HepG2 (cell line): Measurements from ENCODE around the gene SMG5. TPM values are rescaled to one million over a fixed set of nuclear protein-coding genes. Genes with fewer than 3 reads are reported as not detected.

Source experiments
- ATAC-seq: fragments of 200-7000 bp; cut with Tn5 transposase; 3 replicates; pipeline ENCODE4 v1.9.1; 2020; ENCODE audit warnings: mild to moderate bottlenecking, moderate library complexity
- BruUV-seq: library from RNA; stranded (reverse); fragments of 400-500 nt; replicated peaks from 2 replicates; lab custom pipeline; 2021; lab: Mats Ljungman, UMichigan
- CTCF ChIA-PET: fragments of 300-600 bp; formaldehyde crosslinking; extraction: SDS; loops from one replicate; lab custom pipeline; 2021; ENCODE audit warnings: low total read pairs, inconsistent platforms, low intra/inter-chr PET ratio; lab: Yijun Ruan, JAX
- POLR2A ChIA-PET: fragments of 350-600 bp; sonication (Branson Sonifier 250); formaldehyde crosslinking; loops from one replicate; lab custom pipeline; 2020; ENCODE audit warnings: antibody characterized with exemption, inconsistent platforms; lab: Yijun Ruan, JAX
- DNase-seq: peaks from one replicate; pipeline ENCODE4 v3.0.0-alpha.2; 2015; ENCODE audit warnings: low spot score
- FAIRE-seq: peaks from 3 replicates; lab custom pipeline; 2011; peaks lifted over from hg19 to GRCh38; lab: Jason Lieb, UNC
- H2AFZ ChIP-seq: one replicate; pipeline ENCODE4 v1.6.1; 2011; ENCODE audit warnings: low read length, inconsistent platforms
- H3K27ac ChIP-seq: fragments of 300-600 bp; 3 replicates; pipeline ENCODE4 v1.8.0; 2011; ENCODE audit warnings: mixed run types, mild to moderate bottlenecking, mixed read lengths, low read length, inconsistent platforms; ENCODE audit not compliant: insufficient read depth; ENCODE audit errors: extremely low read length
- H3K27me3 ChIP-seq, 2 experiments: fragments of 200-600 bp in 1 of 2; 2 replicates in 1 of 2; 3 replicates in 1 of 2; pipeline versions ENCODE4 v1.6.0 to v1.8.0; 2011; ENCODE audit warnings: low read length in 2 of 2, mild to moderate bottlenecking in 2 of 2, moderate library complexity in 2 of 2, inconsistent platforms in 1 of 2; ENCODE audit not compliant: insufficient read depth in 2 of 2, control insufficient read depth in 1 of 2
- H3K36me3 ChIP-seq, 2 experiments: fragments of 200-600 bp in 1 of 2; replicated peaks in 1 of 2; 2 replicates in 1 of 2; 3 replicates in 1 of 2; pipeline versions ENCODE4 v1.5.1 to v1.8.0; 2011; ENCODE audit warnings: low read length in 2 of 2, inconsistent platforms in 1 of 2; ENCODE audit not compliant: insufficient read depth in 2 of 2, control insufficient read depth in 1 of 2
- H3K4me1 ChIP-seq: 2 replicates; pipeline ENCODE4 v1.5.1; 2012; ENCODE audit warnings: low read length, inconsistent platforms; ENCODE audit not compliant: insufficient read depth
- H3K4me2 ChIP-seq: 2 replicates; pipeline ENCODE4 v1.6.0; 2011; ENCODE audit warnings: low read depth, low read length, inconsistent platforms
- H3K4me3 ChIP-seq, 3 experiments: fragments of 200-600 bp in 1 of 3; sonication (generic), shearing (Covaris generic) in 1 of 3; replicated peaks in 1 of 3; 2 replicates each; pipeline ENCODE4 v1.5.1; 2011 to 2016; ENCODE audit warnings: low read length in 3 of 3, inconsistent platforms in 2 of 3, low read depth in 2 of 3, mild to moderate bottlenecking in 2 of 3, control low read depth in 1 of 3, mixed read lengths in 1 of 3; ENCODE audit not compliant: insufficient read depth in 1 of 3
- H3K79me2 ChIP-seq: one replicate; pipeline ENCODE4 v1.6.1; 2011; ENCODE audit warnings: low read length, inconsistent platforms; ENCODE audit not compliant: insufficient read depth
- H3K9ac ChIP-seq: 2 replicates; pipeline ENCODE4 v1.6.0; 2011; ENCODE audit warnings: mild to moderate bottlenecking, low read depth, low read length, inconsistent platforms; ENCODE audit not compliant: insufficient read depth
- H3K9me3 ChIP-seq: 2 replicates; pipeline ENCODE4 v1.5.1; 2012; ENCODE audit warnings: mild to moderate bottlenecking, low read length
- H4K20me1 ChIP-seq: 2 replicates; pipeline ENCODE4 v1.6.0; 2011; ENCODE audit warnings: inconsistent platforms, mild to moderate bottlenecking, low read length, moderate library complexity; ENCODE audit not compliant: insufficient read depth
- ATF4 ChIP-seq, 2 experiments: fragments of 450-650 bp in 1 of 2; sonication (generic) in 1 of 2; formaldehyde crosslinking; IDR thresholded peaks; 2 replicates each; pipeline versions ENCODE4 v1.5.0 to v1.8.0; 2020 to 2022; ENCODE audit warnings: mild to moderate bottlenecking in 1 of 2, missing genetic modification reagents in 1 of 2
- BRF2 ChIP-seq: sonication (generic); formaldehyde crosslinking; IDR thresholded peaks from 2 replicates; pipeline ENCODE4 v1.8.1; 2022; ENCODE audit warnings: mild to moderate bottlenecking, missing genetic modification reagents
- CREB1 ChIP-seq, 2 experiments: fragments of 450-650 bp in 1 of 2; IDR thresholded peaks; 2 replicates each; pipeline ENCODE4 v1.6.1; 2016 to 2017; ENCODE audit warnings: control low read depth in 1 of 2, mild to moderate bottlenecking in 1 of 2, missing compliant biosample characterization in 1 of 2, missing genetic modification characterization in 1 of 2
- FLYWCH1 ChIP-seq: sonication (generic); formaldehyde crosslinking; IDR thresholded peaks from 2 replicates; pipeline ENCODE4 v1.8.1; 2023; ENCODE audit warnings: mild to moderate bottlenecking, missing genetic modification reagents
- FOXC1 ChIP-seq: sonication (generic); formaldehyde crosslinking; IDR thresholded peaks from 2 replicates; pipeline ENCODE4 v1.8.0; 2022; ENCODE audit warnings: mild to moderate bottlenecking, missing genetic modification reagents, borderline replicate concordance
- IRX3 ChIP-seq: sonication (generic); formaldehyde crosslinking; IDR thresholded peaks from 2 replicates; pipeline ENCODE4 v1.8.1; 2023; ENCODE audit warnings: mild to moderate bottlenecking, low read depth, missing genetic modification reagents, borderline replicate concordance
- NCOR1 ChIP-seq: fragments of 200-600 bp; sonication (generic); IDR thresholded peaks from 2 replicates; pipeline ENCODE4 v1.7.0; 2017; ENCODE audit warnings: antibody characterized with exemption, low read length, borderline replicate concordance
- POLR2AphosphoS5 ChIP-seq: IDR thresholded peaks from 2 replicates; pipeline ENCODE4 v1.6.1; 2012; ENCODE audit warnings: low read depth, low read length
- RBAK ChIP-seq: sonication (generic); formaldehyde crosslinking; IDR thresholded peaks from 2 replicates; pipeline ENCODE4 v1.5.1; 2020; ENCODE audit warnings: mild to moderate bottlenecking, missing genetic modification reagents
- ZNF224 ChIP-seq: sonication (generic); formaldehyde crosslinking; IDR thresholded peaks from 2 replicates; pipeline ENCODE4 v1.5.0; 2020; ENCODE audit warnings: mild to moderate bottlenecking, missing genetic modification reagents
- ZNF24 ChIP-seq: fragments of 450-650 bp; IDR thresholded peaks from 2 replicates; pipeline ENCODE4 v1.6.1; 2017; ENCODE audit warnings: antibody characterized with exemption, mild to moderate bottlenecking
- ZNF263 ChIP-seq: sonication (generic); formaldehyde crosslinking; IDR thresholded peaks from 2 replicates; pipeline ENCODE4 v1.4.0; 2020; ENCODE audit warnings: missing genetic modification reagents
- ZNF280D ChIP-seq: sonication (generic); formaldehyde crosslinking; IDR thresholded peaks from 2 replicates; pipeline ENCODE4 v1.5.1; 2020; ENCODE audit warnings: mild to moderate bottlenecking, missing genetic modification reagents
- ZNF44 ChIP-seq: sonication (generic); formaldehyde crosslinking; IDR thresholded peaks from 2 replicates; pipeline ENCODE4 v1.5.1; 2020; ENCODE audit warnings: mild to moderate bottlenecking, missing genetic modification reagents
- ZNF484 ChIP-seq: sonication (generic); formaldehyde crosslinking; IDR thresholded peaks from 2 replicates; pipeline ENCODE4 v1.5.1; 2020; ENCODE audit warnings: mild to moderate bottlenecking, low read depth, missing genetic modification reagents, borderline replicate concordance
- ZNF652 ChIP-seq: IDR thresholded peaks from 2 replicates; pipeline ENCODE4 v1.6.1; 2016; ENCODE audit warnings: low read depth, borderline replicate concordance
- ZNF75D ChIP-seq: sonication (generic); formaldehyde crosslinking; IDR thresholded peaks from 2 replicates; pipeline ENCODE4 v1.8.1; 2023; ENCODE audit warnings: missing genetic modification reagents, mild to moderate bottlenecking, borderline replicate concordance
- ZNF761 ChIP-seq: sonication (generic); formaldehyde crosslinking; conservative IDR thresholded peaks from 2 replicates; pipeline ENCODE4 v1.4.0; 2020; ENCODE audit warnings: mild to moderate bottlenecking, missing genetic modification reagents
- ZNF780A ChIP-seq: sonication (generic); formaldehyde crosslinking; IDR thresholded peaks from 2 replicates; pipeline ENCODE4 v1.8.0; 2022; ENCODE audit warnings: mild to moderate bottlenecking, missing genetic modification reagents, moderate library complexity
- ZNF850 ChIP-seq: sonication (generic); formaldehyde crosslinking; conservative IDR thresholded peaks from 2 replicates; pipeline ENCODE4 v1.9.0; 2021; ENCODE audit warnings: mild to moderate bottlenecking, missing genetic modification reagents
- in situ Hi-C: cut with HindIII; loops from 2 replicates; pipeline ENCODE4 v1.10.0; 2017; ENCODE audit warnings: low pct_unique_long_range_greater_than_20kb; ENCODE audit not compliant: extremely low pct_ligation_motif_present
- intact Hi-C: fragments of 100-400 bp; cut with micrococcal nuclease; formaldehyde crosslinking; loops from one replicate; pipeline ENCODE4 v1.10.0; 2022; ENCODE audit not compliant: unreplicated experiment
- polyA plus RNA-seq, 8 experiments: library from polyadenylated mRNA; depleted of rRNA in 3 of 8; stranded (reverse) in 7 of 8; unstranded in 1 of 8; fragments of >200 nt; fragmentation: Illumina TruSeq in 4 of 8; extraction: Trizol in 4 of 8; gene quantifications; 2 replicates each; pipeline versions ENCODE4 v1.2.1 to v1.2.3, GENCODE V29; 2011 to 2016; ENCODE audit warnings: low read depth in 4 of 8, missing spikeins in 1 of 8, mixed read lengths in 1 of 8; ENCODE audit not compliant: insufficient read depth in 1 of 8
- total RNA-seq, 5 experiments: library from RNA; depleted of rRNA; stranded (reverse); fragments of >200 nt; fragmentation: Illumina TruSeq; extraction: Trizol; gene quantifications; 2 replicates each; pipeline ENCODE4 v1.2.3, GENCODE V29; 2016; ENCODE audit warnings: low read depth in 1 of 5

The SMG5 gene
- total and polyA plus RNA-seq, 2 of the 13 experiments (the other 11 are each of a cell fraction or from before 2014, with no cell fraction given), result 50.5 to 84.0 TPM

- no peak for TF ChIP-seq BRF2
- no peak for TF ChIP-seq ZNF44
- no peak for TF ChIP-seq ZNF761 (CRISPR knock-in tag)
- no peak for TF ChIP-seq IRX3 (CRISPR knock-in tag)
Observed at GRCh38 chr1:156204686-156205085, 77.9 kb downstream of the SMG5 start (continued).

- H3K4me3 ChIP-seq, result no peak overlapping the region
- in situ Hi-C loops, result no loop called here
- FAIRE-seq, result no peak
- H3K27ac ChIP-seq, result no peak overlapping the region
- no peaks in the 10 kb centered on the region for H3K27me3 ChIP-seq
- H3K9me3 ChIP-seq, result no peaks in the 10 kb centered on the region
- peaks cover 14 to 47% of the 10 kb centered on the region in 2 experiments for H3K36me3 ChIP-seq
- no peak for ATAC-seq
- H3K9ac ChIP-seq, result no peak overlapping the region
- H3K79me2 ChIP-seq, result no peaks in the 10 kb centered on the region
- intact Hi-C loops, result loop anchor here (10.0 kb wide), 1 partner anchor 891 kb away; the partner anchor contains the start of gene ETV3L
- no TSS peak for BruUV-seq
- H3K4me2 ChIP-seq, result no peak overlapping the region
- H3K4me1 ChIP-seq, result peaks cover 11% of the 10 kb centered on the region
- CTCF ChIA-PET, result no interaction called here
- POLR2A ChIA-PET, result interaction anchor here (1.5 kb wide), 1 partner anchor 10 kb away, joined by 8 read pairs; the partner anchor contains the start of gene PMF1
- no peak for TF ChIP-seq ATF4 (CRISPR knock-in tag; IDR thresholded peaks at IDR 0.05)
- no peak for TF ChIP-seq ZNF24
- TF ChIP-seq FOXC1 (CRISPR knock-in tag), result no peak
- TF ChIP-seq CREB1 (IDR thresholded peaks at IDR 0.05), result no peak
- TF ChIP-seq CREB1 (CRISPR knock-in tag; IDR thresholded peaks at IDR 0.05), result no peak
- TF ChIP-seq ZNF652 (CRISPR knock-in tag), result no peak
- TF ChIP-seq ZNF780A (CRISPR knock-in tag), result no peak
- no peak for TF ChIP-seq POLR2AphosphoS5
- TF ChIP-seq ZNF484 (CRISPR knock-in tag), result no peak
- no peak for TF ChIP-seq FLYWCH1 (CRISPR knock-in tag)
- TF ChIP-seq RBAK (CRISPR knock-in tag), result no peak
- TF ChIP-seq ZNF75D (CRISPR knock-in tag), result no peak
- no peak for TF ChIP-seq ZNF280D (CRISPR knock-in tag)
- no peak for TF ChIP-seq ZNF850 (CRISPR knock-in tag)
- TF ChIP-seq NCOR1, result no peak
- TF ChIP-seq ZNF263 (CRISPR knock-in tag), result no peak
- TF ChIP-seq ZNF224 (CRISPR knock-in tag), result no peak
- DNase-seq, result no peak
- H4K20me1 ChIP-seq, result no peaks in the 10 kb centered on the region
- H2AFZ ChIP-seq, result no peak overlapping the region
Observed at GRCh38 chr1:156203331-156203730, 79.3 kb downstream of the SMG5 start.
